Subcutaneous abdominal adipose tissue (tissue), 5 donors: ENCODE measurements around the gene ZNF512B.
A peak's percentile ranks its signal among the peaks of the same experiment; 100 is the strongest.
"Not testable (repeated sequence)": the region's sequence is repeated elsewhere in the genome, so short reads cannot be mapped to it uniquely, and the experiment has no call there.

ENCODE experiments used
- H3K27ac ChIP-seq: one replicate; pipeline ENCODE4 v1.7.0; 2013; ENCODE audit warnings: low read depth, mild to moderate bottlenecking, inconsistent platforms, low read length, moderate library complexity
- H3K27me3 ChIP-seq, 5 donors: one replicate each; pipeline ENCODE4 v1.7.0; 2013; ENCODE audit warnings: low read length in 5 of 5, inconsistent platforms in 1 of 5; ENCODE audit not compliant: control insufficient read depth in 5 of 5, insufficient read depth in 4 of 5
- H3K36me3 ChIP-seq, 5 donors: one replicate each; pipeline ENCODE4 v1.7.0; 2013; ENCODE audit warnings: low read length in 5 of 5; ENCODE audit not compliant: control insufficient read depth in 5 of 5, insufficient read depth in 5 of 5
- H3K4me1 ChIP-seq, 5 donors: one replicate each; pipeline ENCODE4 v1.7.0; 2013; ENCODE audit warnings: low read length in 5 of 5, mild to moderate bottlenecking in 3 of 5, moderate library complexity in 1 of 5; ENCODE audit not compliant: control insufficient read depth in 5 of 5, insufficient read depth in 5 of 5
- H3K4me3 ChIP-seq, 5 donors: one replicate each; pipeline ENCODE4 v1.7.0; 2013; ENCODE audit warnings: low read length in 5 of 5, low read depth in 1 of 5
- H3K9ac ChIP-seq, 5 donors: one replicate each; pipeline ENCODE4 v1.7.0; 2013; ENCODE audit warnings: low read length in 5 of 5, mild to moderate bottlenecking in 4 of 5, moderate library complexity in 3 of 5
- H3K9me3 ChIP-seq, 5 donors: one replicate each; pipeline ENCODE4 v1.7.0; 2013; ENCODE audit warnings: low read length in 5 of 5; ENCODE audit not compliant: control insufficient read depth in 5 of 5
- donor health status: healthy.
- donor health status: healthy.
- donor health status: healthy.
- donor health status: healthy.
- donor health status: healthy.

ZNF512B gene

GRCh38 chr20:63963784-63964301 is 5.9 kb downstream of the ZNF512B start:
- H3K4me3 ChIP-seq = no peak overlapping the region
- H3K4me1 ChIP-seq = peaks cover 0 to 18% (median 14%) of the 10 kb centered on the region in 5 donors
- no peaks in the 10 kb centered on the region for H3K27me3 ChIP-seq
- H3K27ac ChIP-seq = no peak overlapping the region
- H3K36me3 ChIP-seq = peaks cover 0 to 72% (median 63%) of the 10 kb centered on the region in 5 donors
- H3K9ac ChIP-seq = no peak overlapping the region
- H3K9me3 ChIP-seq = no peaks in the 10 kb centered on the region

- H3K4me3 ChIP-seq = no peak overlapping the region
- H3K9ac ChIP-seq = no peak overlapping the region
- no peaks in the 10 kb centered on the region for H3K27me3 ChIP-seq
- no peaks in the 10 kb centered on the region for H3K9me3 ChIP-seq
- H3K27ac ChIP-seq = no peak overlapping the region
- peaks cover 0 to 76% (median 63%) of the 10 kb centered on the region in 5 donors for H3K36me3 ChIP-seq
- peaks cover 0 to 18% (median 14%) of the 10 kb centered on the region in 5 donors for H3K4me1 ChIP-seq
Measured at GRCh38 chr20:63963348-63963741, 6.4 kb downstream of the ZNF512B start.

GRCh38 chr20:63962426-63963347 is 7.0 kb downstream of the ZNF512B start:
- H3K4me3 ChIP-seq = no peak overlapping the region
- H3K27me3 ChIP-seq = no peaks in the 10 kb centered on the region
- peaks cover 0 to 19% (median 15%) of the 10 kb centered on the region in 5 donors for H3K4me1 ChIP-seq
- H3K36me3 ChIP-seq = peaks cover 0 to 76% (median 63%) of the 10 kb centered on the region in 5 donors
- H3K9ac ChIP-seq = no peak overlapping the region
- no peak overlapping the region for H3K27ac ChIP-seq
- H3K9me3 ChIP-seq = no peaks in the 10 kb centered on the region

GRCh38 chr20:63961664-63962425 is 7.9 kb downstream of the ZNF512B start:
- Histone ChIP-seq H3K9me3 (no peaks in the 10 kb centered on the region), H3K4me3 (no peak overlapping the region), H3K36me3 (peaks cover 0 to 67% (median 58%) of the 10 kb centered on the region in 5 donors), H3K9ac (no peak overlapping the region), H3K27ac (no peak overlapping the region), H3K27me3 (no peaks in the 10 kb centered on the region), H3K4me1 (peaks cover 0 to 26% (median 23%) of the 10 kb centered on the region in 5 donors)

GRCh38 chr20:63960654-63961621 is 8.8 kb downstream of the ZNF512B start:
- H3K9me3 ChIP-seq = not testable (repeated sequence)
- H3K36me3 ChIP-seq = peaks cover 0 to 58% (median 50%) of the 10 kb centered on the region in 5 donors

GRCh38 chr20:63959699-63960075 is 10.0 kb downstream of the ZNF512B start:
- no peak overlapping the region for H3K27ac ChIP-seq
- H3K4me1 ChIP-seq = peaks cover under 1 to 42% (median 37%) of the 10 kb centered on the region in 5 donors
- H3K9ac ChIP-seq = no peak overlapping the region
- peaks cover 0 to 58% (median 49%) of the 10 kb centered on the region in 5 donors for H3K36me3 ChIP-seq
- no peaks in the 10 kb centered on the region for H3K9me3 ChIP-seq
- H3K27me3 ChIP-seq = no peaks in the 10 kb centered on the region
- no peak overlapping the region for H3K4me3 ChIP-seq

More at GRCh38 chr20:63960654-63961621, 8.8 kb downstream of the ZNF512B start:
- not testable (repeated sequence) for H3K4me3 ChIP-seq, H3K27me3 ChIP-seq, H3K27ac ChIP-seq, H3K9ac ChIP-seq
- H3K4me1 ChIP-seq = peaks cover 0 to 30% (median 26%) of the 10 kb centered on the region in 5 donors

GRCh38 chr20:63958964-63959698 is 10.6 kb downstream of the ZNF512B start:
- Histone ChIP-seq H3K4me1 (peaks cover 6 to 48% (median 42%) of the 10 kb centered on the region in 5 donors), H3K36me3 (peaks cover 0 to 52% (median 45%) of the 10 kb centered on the region in 5 donors), H3K9me3 (no peaks in the 10 kb centered on the region), H3K9ac (peak overlapping the region in 1 of 5 donors; percentile 48), H3K27me3 (no peaks in the 10 kb centered on the region), H3K4me3 (no peak overlapping the region), H3K27ac (no peak overlapping the region)

GRCh38 chr20:63958471-63958870 is 11.3 kb downstream of the ZNF512B start:
- no peak overlapping the region for H3K9ac ChIP-seq
- H3K27ac ChIP-seq = no peak overlapping the region
- peaks cover 0 to 46% (median 38%) of the 10 kb centered on the region in 5 donors for H3K36me3 ChIP-seq
- no peaks in the 10 kb centered on the region for H3K27me3 ChIP-seq
- peaks cover 11 to 54% (median 49%) of the 10 kb centered on the region in 5 donors for H3K4me1 ChIP-seq
- H3K9me3 ChIP-seq = no peaks in the 10 kb centered on the region
- H3K4me3 ChIP-seq = no peak overlapping the region
